Chondrocyte (in vitro differentiated cells): ENCODE data around the gene SERPINE1. TPM values are rescaled to one million over a fixed set of nuclear protein-coding genes. Genes with fewer than 3 reads are reported as not detected.

Experiments
- DNase-seq: peaks from one replicate; pipeline ENCODE4 v3.0.0; 2021; ENCODE audit warnings: mixed read lengths, low spot score
- H3K27ac Mint-ChIP-seq: one replicate; pipeline ENCODE4 v1.8.0; 2021; ENCODE audit warnings: mild to moderate bottlenecking, moderate library complexity, mixed read lengths; ENCODE audit not compliant: unreplicated experiment
- H3K27me3 Mint-ChIP-seq: 2 replicates; pipeline ENCODE4 v1.8.0; 2021; ENCODE audit warnings: low read depth, mixed read lengths
- H3K36me3 Mint-ChIP-seq: 2 replicates; pipeline ENCODE4 v1.8.0; 2021; ENCODE audit warnings: low read depth, mixed read lengths
- H3K4me1 Mint-ChIP-seq: 2 replicates; pipeline ENCODE4 v1.8.0; 2021; ENCODE audit warnings: low read depth, mild to moderate bottlenecking, mixed read lengths
- H3K4me3 Mint-ChIP-seq: one replicate; pipeline ENCODE4 v1.8.0; 2021; ENCODE audit warnings: mild to moderate bottlenecking, moderate library complexity, mixed read lengths; ENCODE audit not compliant: unreplicated experiment
- H3K9me3 Mint-ChIP-seq: 2 replicates; pipeline ENCODE4 v1.8.0; 2021; ENCODE audit warnings: low read depth, mixed read lengths
- total RNA-seq: library from RNA; stranded (reverse); gene quantifications from 3 replicates; pipeline ENCODE4 v1.2.1, GENCODE V29; 2021
- TF ChIP-seq, protein P1 (sequence below): fragments of 200-600 bp; sonication (generic); IDR thresholded peaks from 2 replicates; pipeline ENCODE4 v1.5.0; 2021; ENCODE audit warnings: antibody characterized with exemption, mild to moderate bottlenecking, moderate library complexity

SERPINE1 gene
- total RNA-seq, 1 donor from 2014 or later, result 1,180 TPM

DNA sequence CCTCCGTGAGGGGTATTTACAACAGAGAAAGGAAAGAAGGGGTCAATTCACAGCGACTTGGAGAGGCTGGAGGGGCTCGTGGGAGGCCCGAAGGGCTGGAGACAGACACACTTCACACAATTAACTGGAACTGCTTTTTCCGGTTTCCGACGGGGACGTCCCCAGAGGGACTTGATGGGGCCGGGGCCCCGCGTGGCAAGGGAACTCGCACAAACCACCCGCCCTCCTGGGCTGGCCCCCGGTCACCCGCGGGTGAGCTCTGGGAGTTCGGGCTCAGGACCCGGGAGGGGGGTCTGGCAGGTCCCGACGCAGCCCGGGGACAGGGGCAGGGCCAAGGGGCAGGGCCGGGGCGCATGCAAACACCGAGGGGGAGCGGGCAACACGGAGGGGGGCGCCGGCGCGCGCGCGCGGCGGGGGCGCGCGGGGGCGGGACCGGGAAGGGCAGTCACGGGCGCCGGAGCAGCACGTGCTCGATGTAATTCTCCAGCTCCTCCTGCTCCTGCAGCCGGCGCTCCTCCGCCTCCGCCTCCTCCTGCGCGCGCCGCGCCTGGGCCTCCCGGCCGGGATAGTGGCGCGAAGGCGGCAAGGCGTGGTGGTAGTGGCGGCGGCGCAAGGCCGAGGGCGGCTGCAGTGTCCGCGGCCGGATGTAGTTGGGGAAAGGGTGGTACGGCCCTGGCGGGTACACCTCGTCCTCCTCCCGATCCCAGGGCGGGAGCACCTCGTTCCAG lies 35.8 kb downstream of the SERPINE1 start:
- TF ChIP-seq, protein P1, sequence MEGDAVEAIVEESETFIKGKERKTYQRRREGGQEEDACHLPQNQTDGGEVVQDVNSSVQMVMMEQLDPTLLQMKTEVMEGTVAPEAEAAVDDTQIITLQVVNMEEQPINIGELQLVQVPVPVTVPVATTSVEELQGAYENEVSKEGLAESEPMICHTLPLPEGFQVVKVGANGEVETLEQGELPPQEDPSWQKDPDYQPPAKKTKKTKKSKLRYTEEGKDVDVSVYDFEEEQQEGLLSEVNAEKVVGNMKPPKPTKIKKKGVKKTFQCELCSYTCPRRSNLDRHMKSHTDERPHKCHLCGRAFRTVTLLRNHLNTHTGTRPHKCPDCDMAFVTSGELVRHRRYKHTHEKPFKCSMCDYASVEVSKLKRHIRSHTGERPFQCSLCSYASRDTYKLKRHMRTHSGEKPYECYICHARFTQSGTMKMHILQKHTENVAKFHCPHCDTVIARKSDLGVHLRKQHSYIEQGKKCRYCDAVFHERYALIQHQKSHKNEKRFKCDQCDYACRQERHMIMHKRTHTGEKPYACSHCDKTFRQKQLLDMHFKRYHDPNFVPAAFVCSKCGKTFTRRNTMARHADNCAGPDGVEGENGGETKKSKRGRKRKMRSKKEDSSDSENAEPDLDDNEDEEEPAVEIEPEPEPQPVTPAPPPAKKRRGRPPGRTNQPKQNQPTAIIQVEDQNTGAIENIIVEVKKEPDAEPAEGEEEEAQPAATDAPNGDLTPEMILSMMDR, result no peak
- Mint-ChIP-seq H3K9me3 (no peaks in the 10 kb centered on the region), H3K4me3 (peak overlapping the region; percentile 57), H3K27me3 (peaks cover 19% of the 10 kb centered on the region), H3K4me1 (peaks cover 30% of the 10 kb centered on the region), H3K27ac (no peak overlapping the region), H3K36me3 (peaks cover 13% of the 10 kb centered on the region)
- DNase-seq, result no peak

DNA sequence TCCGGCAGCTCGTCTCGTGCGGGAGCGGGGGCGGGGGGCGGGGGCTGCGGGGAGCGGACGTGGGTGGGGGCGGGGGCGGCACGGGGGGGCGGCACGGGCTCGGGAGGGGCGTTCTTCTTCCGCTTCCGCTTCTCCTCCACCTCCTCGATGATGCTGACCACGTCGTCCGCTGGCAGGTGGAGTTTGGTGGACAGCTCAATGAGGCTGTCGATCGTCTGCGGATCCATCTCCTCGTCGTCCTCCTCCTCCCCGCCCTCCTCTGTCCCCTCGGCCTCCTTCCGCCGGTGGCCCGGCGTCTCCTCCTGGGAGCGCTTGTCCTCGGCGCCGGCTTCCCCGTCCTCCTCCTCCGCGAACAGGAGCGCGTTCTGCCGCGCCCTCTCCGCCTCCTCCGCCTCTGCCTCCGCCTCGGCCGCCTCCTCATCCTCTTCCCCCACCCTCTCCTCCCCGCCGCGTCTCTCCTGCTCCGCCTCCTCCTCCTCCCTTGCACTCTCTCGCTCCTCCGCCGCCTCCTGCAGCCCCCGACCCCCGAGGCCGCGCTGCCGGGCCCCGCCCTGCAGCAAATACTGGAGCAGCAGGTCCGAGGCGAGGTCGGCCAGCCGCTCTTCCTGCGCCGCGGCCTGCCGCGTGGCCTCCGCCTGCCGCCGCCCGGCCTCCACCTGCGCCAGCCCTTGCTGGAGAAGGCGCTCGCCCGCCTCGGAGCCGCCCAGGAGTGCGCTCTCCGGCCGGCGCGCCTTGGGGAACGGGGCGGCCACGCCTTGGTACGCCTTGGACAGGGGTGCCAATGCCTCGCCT lies 36.6 kb downstream of the SERPINE1 start:
- Mint-ChIP-seq H3K4me1 (peaks cover 31% of the 10 kb centered on the region), H3K36me3 (peaks cover 9% of the 10 kb centered on the region), H3K27ac (no peak overlapping the region), H3K27me3 (peaks cover 25% of the 10 kb centered on the region), H3K4me3 (peak overlapping the region; percentile 72), H3K9me3 (no peaks in the 10 kb centered on the region)
- TF ChIP-seq, protein P1, result no peak
- peak; percentile 87 for DNase-seq

DNA sequence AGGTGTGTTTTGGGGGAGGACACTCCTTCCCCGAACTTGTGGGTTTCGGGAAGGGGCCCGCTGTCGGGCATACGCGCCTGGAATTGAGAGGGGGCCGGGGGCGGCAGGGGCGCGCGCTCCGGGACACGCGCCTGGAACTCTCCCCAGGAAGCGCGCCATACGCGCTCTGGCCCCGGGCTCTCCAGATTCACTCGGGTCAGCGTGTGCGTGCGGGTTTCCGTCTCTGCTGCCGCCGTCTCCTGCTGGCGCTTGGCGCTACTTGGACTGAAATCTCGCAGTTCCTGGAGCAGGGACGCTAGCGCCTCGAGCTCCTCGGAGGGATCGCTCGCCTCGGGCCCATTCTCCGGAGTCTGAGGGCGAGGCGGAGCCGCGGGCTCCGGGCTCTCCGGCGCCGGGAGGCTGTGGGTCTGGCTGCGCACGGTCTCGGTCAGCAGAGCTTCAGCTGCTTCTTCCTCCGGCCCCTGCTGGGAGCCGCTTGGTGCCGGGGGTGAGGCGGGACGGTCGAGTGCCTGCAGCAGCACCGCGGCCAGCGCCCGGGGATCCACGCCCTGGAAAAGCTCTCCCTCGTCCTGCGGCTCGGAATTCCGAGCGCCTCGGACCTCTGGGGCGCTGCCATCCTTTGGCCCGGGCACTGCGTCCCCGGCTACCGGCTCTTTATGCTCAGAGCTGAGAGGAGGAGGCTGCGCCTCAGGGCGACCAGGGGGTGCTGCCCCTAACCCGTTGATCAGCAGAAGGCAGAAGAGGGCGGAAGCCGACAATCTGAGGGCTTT lies 37.4 kb downstream of the SERPINE1 start:
- Mint-ChIP-seq H3K27ac (no peak overlapping the region), H3K27me3 (peaks cover 31% of the 10 kb centered on the region), H3K36me3 (peaks cover 8% of the 10 kb centered on the region), H3K4me1 (peaks cover 33% of the 10 kb centered on the region), H3K9me3 (no peaks in the 10 kb centered on the region), H3K4me3 (peak overlapping the region; percentile 42)
- TF ChIP-seq, protein P1, result no peak
- peak; percentile 94 for DNase-seq

DNA sequence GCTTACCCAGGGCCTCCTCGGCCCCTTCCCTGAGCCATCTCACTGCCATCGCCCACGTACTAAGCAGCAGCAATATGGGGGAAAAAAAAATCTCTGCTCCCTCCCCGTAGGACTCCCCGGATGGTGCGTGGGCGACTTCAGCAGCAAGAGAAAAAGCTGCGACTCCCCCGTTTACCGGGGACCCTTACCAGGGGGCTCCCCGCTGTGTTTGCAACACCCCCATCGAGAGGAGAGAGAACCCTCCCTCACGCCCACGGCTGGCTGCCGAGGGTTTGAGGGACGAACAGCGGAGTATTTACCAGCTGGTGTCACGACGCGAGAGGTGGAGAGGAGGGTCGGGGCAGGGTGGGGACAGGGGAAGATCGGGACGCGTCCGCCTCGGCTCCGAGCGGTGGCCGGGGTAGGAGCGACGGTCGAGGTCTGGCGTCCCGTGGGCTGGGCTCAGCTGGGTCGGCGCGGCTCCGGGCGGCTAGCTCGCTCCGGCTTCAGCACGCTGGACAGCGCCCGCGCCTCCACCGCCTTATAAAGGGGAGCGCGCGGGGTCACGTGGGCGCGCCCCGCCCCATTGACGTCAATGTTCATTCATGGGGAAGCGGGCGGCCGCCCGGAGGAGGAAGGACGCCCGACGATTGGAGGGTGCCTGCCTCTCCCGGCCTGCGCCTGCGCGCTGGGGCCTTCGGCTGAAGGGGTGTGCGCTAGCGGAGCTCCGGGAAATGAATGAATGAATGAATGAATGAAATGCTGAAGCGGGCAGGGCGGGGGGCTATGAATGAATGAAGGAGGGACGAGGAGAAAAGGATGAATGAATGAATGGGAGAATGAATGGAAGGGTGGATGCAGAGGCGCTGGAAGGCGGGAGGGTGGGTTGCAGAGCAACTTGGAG lies 38.4 kb downstream of the SERPINE1 start, which contains the start of gene VGF:
TSS of gene VGF (minus strand) at position 495 of the 883 bp plus-strand sequence. CDS start 726 bp downstream, outside the sequence.
- TF ChIP-seq, protein P1, result no peak
- peak within 1 kb of the TSS; percentile 27 for H3K27ac Mint-ChIP-seq
- H3K4me3 Mint-ChIP-seq, result peak within 1 kb of the TSS; percentile 72
- no peaks in the 10 kb centered on the region for H3K9me3 Mint-ChIP-seq
- peaks cover 40% of the 10 kb centered on the region for H3K4me1 Mint-ChIP-seq
- DNase-seq, result peak; percentile 95
- H3K36me3 Mint-ChIP-seq, result peaks cover 2% of the 10 kb centered on the region
- peaks cover 40% of the 10 kb centered on the region for H3K27me3 Mint-ChIP-seq
